Mesenchymal stem cell (in vitro differentiated cells and primary cell): ENCODE data around the gene ITGB2.
"Not testable (repeated sequence)": the region's sequence is repeated elsewhere in the genome, so short reads cannot be mapped to it uniquely, and the experiment has no call there.

Experiments used
- DNase-seq: peaks from one replicate; pipeline ENCODE4 v3.0.0-alpha.2; 2013
- H2AFZ ChIP-seq: one replicate; pipeline ENCODE4 v1.6.1; 2013; ENCODE audit warnings: low read depth, mild to moderate bottlenecking, control low read depth, inconsistent platforms, low read length, moderate library complexity
- H2AK5ac ChIP-seq: 2 replicates; pipeline ENCODE4 v1.6.1; 2013; ENCODE audit warnings: low read length, moderate library complexity, mild to moderate bottlenecking, inconsistent platforms; ENCODE audit not compliant: severe bottlenecking
- H2BK120ac ChIP-seq: one replicate; pipeline ENCODE4 v1.6.1; 2013; ENCODE audit warnings: low read depth, mild to moderate bottlenecking, inconsistent platforms, low read length, moderate library complexity
- H2BK12ac ChIP-seq, 2 experiments: one replicate each; pipeline ENCODE4 v1.6.1; 2013; ENCODE audit warnings: inconsistent platforms in 2 of 2, low read length in 2 of 2, mild to moderate bottlenecking in 2 of 2, moderate library complexity in 2 of 2, control low read depth in 1 of 2
- H2BK15ac ChIP-seq: one replicate; pipeline ENCODE4 v1.6.1; 2013; ENCODE audit warnings: mild to moderate bottlenecking, low read depth, inconsistent platforms; ENCODE audit not compliant: poor library complexity, severe bottlenecking
- H2BK5ac ChIP-seq: 2 replicates; pipeline ENCODE4 v1.6.1; 2013; ENCODE audit warnings: low read depth, mild to moderate bottlenecking, low read length, control low read depth, inconsistent platforms; ENCODE audit not compliant: poor library complexity, severe bottlenecking
- H3K14ac ChIP-seq, 2 experiments: one replicate each; pipeline ENCODE4 v1.6.1; 2013; ENCODE audit warnings: inconsistent platforms in 2 of 2, low read length in 2 of 2, control low read depth in 1 of 2, mild to moderate bottlenecking in 1 of 2, moderate library complexity in 1 of 2
- H3K18ac ChIP-seq, 2 experiments: one replicate each; pipeline ENCODE4 v1.6.1; 2013; ENCODE audit warnings: inconsistent platforms in 2 of 2, low read length in 2 of 2, control low read depth in 1 of 2, low read depth in 1 of 2, mild to moderate bottlenecking in 1 of 2
- H3K23ac ChIP-seq, 2 experiments: one replicate each; pipeline ENCODE4 v1.6.1; 2013; ENCODE audit warnings: inconsistent platforms in 2 of 2, low read length in 2 of 2, mild to moderate bottlenecking in 2 of 2, moderate library complexity in 2 of 2, control low read depth in 1 of 2
- H3K27ac ChIP-seq: 2 replicates; pipeline ENCODE4 v1.5.1; 2013; ENCODE audit warnings: mild to moderate bottlenecking, moderate library complexity, low read length, control low read depth, inconsistent platforms; ENCODE audit not compliant: poor library complexity, severe bottlenecking
- H3K27me3 ChIP-seq, 2 experiments: 2 replicates each; pipeline versions ENCODE4 v1.6.1 to v1.7.0; 2013; ENCODE audit warnings: low read length in 2 of 2, mild to moderate bottlenecking in 2 of 2, moderate library complexity in 2 of 2, control low read depth in 1 of 2, inconsistent platforms in 1 of 2; ENCODE audit not compliant: control insufficient read depth in 1 of 2, insufficient read depth in 1 of 2
- H3K36me3 ChIP-seq, 2 experiments: 2 replicates each; pipeline versions ENCODE4 v1.6.1 to v1.7.0; 2013; ENCODE audit warnings: low read length in 2 of 2, control low read depth in 1 of 2, inconsistent platforms in 1 of 2, low read depth in 1 of 2, mild to moderate bottlenecking in 1 of 2; ENCODE audit not compliant: insufficient read depth in 2 of 2, control insufficient read depth in 1 of 2
- H3K4ac ChIP-seq, 2 experiments: one replicate each; pipeline ENCODE4 v1.6.1; 2013; ENCODE audit warnings: inconsistent platforms in 2 of 2, low read length in 2 of 2, mild to moderate bottlenecking in 2 of 2, moderate library complexity in 2 of 2, control low read depth in 1 of 2, low read depth in 1 of 2
- H3K4me1 ChIP-seq: 2 replicates; pipeline ENCODE4 v1.6.1; 2013; ENCODE audit warnings: low read depth, low read length, control low read depth; ENCODE audit not compliant: control insufficient read depth, insufficient read depth
- H3K4me2 ChIP-seq: 2 replicates; pipeline ENCODE4 v1.6.1; 2013; ENCODE audit warnings: low read length, mild to moderate bottlenecking, inconsistent platforms; ENCODE audit not compliant: poor library complexity, severe bottlenecking
- H3K4me3 ChIP-seq, 2 experiments: 2 replicates each; pipeline versions ENCODE4 v1.5.1 to v1.7.0; 2013; ENCODE audit warnings: low read length in 2 of 2, mild to moderate bottlenecking in 2 of 2, control low read depth in 1 of 2, low read depth in 1 of 2; ENCODE audit not compliant: insufficient read depth in 1 of 2
- H3K79me1 ChIP-seq: replicated peaks from 2 replicates; pipeline ENCODE4 v1.6.1; 2013; ENCODE audit warnings: mild to moderate bottlenecking, control low read depth, low read length, inconsistent platforms; ENCODE audit not compliant: poor library complexity, severe bottlenecking
- H3K9ac ChIP-seq: 2 replicates; pipeline ENCODE4 v1.7.0; 2013; ENCODE audit warnings: mild to moderate bottlenecking, low read length, moderate library complexity
- H3K9me3 ChIP-seq: 2 replicates; pipeline ENCODE4 v1.7.0; 2013; ENCODE audit warnings: mild to moderate bottlenecking, low read length; ENCODE audit not compliant: control insufficient read depth
- H4K8ac ChIP-seq: one replicate; pipeline ENCODE4 v1.6.1; 2013; ENCODE audit warnings: inconsistent platforms, mild to moderate bottlenecking, low read length, moderate library complexity
- H4K91ac ChIP-seq: one replicate; pipeline ENCODE4 v1.6.1; 2013; ENCODE audit warnings: mild to moderate bottlenecking, low read length, inconsistent platforms
- WGBS: methylation state at CpG from one replicate; pipeline ENCODE4 v1.1.7; 2013; ENCODE audit warnings: mixed read lengths; 5-methylcytosine and 5-hydroxymethylcytosine counted together

The ITGB2 gene

GRCh38 chr21:44928500-44929241 lies 8.0 kb upstream of the ITGB2 start:
- Histone ChIP-seq H3K27me3 (peaks cover 29 to 72% of the 10 kb centered on the region in 2 experiments), H3K4me1 (peaks cover 54% of the 10 kb centered on the region), H2BK5ac (peak overlapping the region; percentile 2), H3K4me3 (peak overlapping the region in 1 of 2 experiments; percentile 10), H4K8ac (peak overlapping the region; percentile 32), H3K18ac (peak overlapping the region; percentile 4 to 34), H3K9ac (peak overlapping the region; percentile 27), H4K91ac (peak overlapping the region; percentile 31), H3K27ac (peak overlapping the region; percentile 57)
- H3K4ac ChIP-seq, H2BK15ac ChIP-seq, H2BK12ac ChIP-seq, H2BK120ac ChIP-seq, H3K14ac ChIP-seq, H3K4me2 ChIP-seq, H3K36me3 ChIP-seq, H3K23ac ChIP-seq, H2AFZ ChIP-seq, H3K9me3 ChIP-seq, H3K79me1 ChIP-seq, H2AK5ac ChIP-seq: not testable (repeated sequence)
- 53% methylated on average over 16 of the region's 16 CpGs for WGBS
- DNase-seq: peak; percentile 65

DNA sequence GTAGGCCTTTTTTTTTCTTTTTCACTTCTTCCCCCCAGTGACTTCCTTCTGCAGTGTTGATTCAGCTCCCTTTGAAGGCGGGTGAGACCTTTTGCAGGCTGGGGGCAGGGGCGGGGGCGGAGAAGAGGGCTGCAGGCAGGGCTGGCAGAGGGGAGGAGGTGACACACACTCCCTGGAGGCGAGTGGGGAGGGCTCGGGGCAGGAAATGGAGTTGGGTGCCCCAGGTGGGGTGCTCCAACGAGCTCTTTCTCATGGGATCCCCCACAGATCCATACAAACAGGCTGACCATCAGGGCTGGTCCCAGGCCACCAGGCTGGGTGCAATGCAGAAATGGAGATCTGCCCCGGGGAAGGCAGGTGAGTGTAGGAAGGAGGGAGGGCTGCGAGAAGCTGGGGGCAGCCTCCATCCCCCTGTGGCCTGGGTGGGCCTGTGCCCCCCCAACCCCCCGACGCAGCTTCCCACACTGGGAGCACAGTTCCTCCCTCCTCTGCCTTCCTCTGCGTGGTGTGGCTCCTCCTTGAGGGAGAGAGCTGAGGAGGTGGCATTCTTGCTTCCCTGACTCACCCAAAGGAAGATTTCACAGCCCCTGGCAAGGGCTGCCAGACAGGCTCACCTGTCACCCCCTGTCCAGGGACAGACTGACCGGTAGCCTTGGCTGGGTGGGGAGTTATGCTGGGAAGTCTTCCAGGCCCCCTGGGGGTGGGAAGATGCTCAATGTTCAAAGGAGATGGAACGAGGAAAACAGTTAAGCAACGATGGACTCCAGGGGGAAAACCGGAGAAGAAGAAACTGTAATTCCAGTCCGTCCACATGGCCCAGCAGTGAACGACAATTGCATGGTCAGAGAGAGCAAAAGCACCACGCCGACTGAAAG lies 7.1 kb upstream of the ITGB2 start:
- peaks cover 26 to 72% of the 10 kb centered on the region in 2 experiments for H3K27me3 ChIP-seq
- H3K9ac ChIP-seq: peak overlapping the region; percentile 27
- DNase-seq: peak; percentile 76
- no peak overlapping the region for H3K14ac ChIP-seq
- H3K4me1 ChIP-seq: peaks cover 53% of the 10 kb centered on the region
- H3K18ac ChIP-seq: peak overlapping the region in 1 of 2 experiments; percentile 34
- peak overlapping the region; percentile 50 for H2AK5ac ChIP-seq
- H3K27ac ChIP-seq: peak overlapping the region; percentile 57
- H3K9me3 ChIP-seq: peaks cover 3% of the 10 kb centered on the region
- peak overlapping the region in 1 of 2 experiments; percentile 10 for H3K4me3 ChIP-seq
- H3K4ac ChIP-seq: no peak overlapping the region
- H2BK12ac ChIP-seq: no peak overlapping the region
- H2BK15ac ChIP-seq: peak overlapping the region; percentile 39
- H2AFZ ChIP-seq: no peak overlapping the region
- H3K4me2 ChIP-seq: peak overlapping the region; percentile 23
- no peak overlapping the region for H3K23ac ChIP-seq
- WGBS: 29% methylated on average over 13 of the region's 19 CpGs
- no peaks in the 10 kb centered on the region for H3K36me3 ChIP-seq
- H4K8ac ChIP-seq: peak overlapping the region; percentile 72
- H2BK120ac ChIP-seq: peak overlapping the region; percentile 24
- no peaks in the 10 kb centered on the region for H3K79me1 ChIP-seq
- peak overlapping the region; percentile 30 for H4K91ac ChIP-seq
- H2BK5ac ChIP-seq: peak overlapping the region; percentile 35

DNA sequence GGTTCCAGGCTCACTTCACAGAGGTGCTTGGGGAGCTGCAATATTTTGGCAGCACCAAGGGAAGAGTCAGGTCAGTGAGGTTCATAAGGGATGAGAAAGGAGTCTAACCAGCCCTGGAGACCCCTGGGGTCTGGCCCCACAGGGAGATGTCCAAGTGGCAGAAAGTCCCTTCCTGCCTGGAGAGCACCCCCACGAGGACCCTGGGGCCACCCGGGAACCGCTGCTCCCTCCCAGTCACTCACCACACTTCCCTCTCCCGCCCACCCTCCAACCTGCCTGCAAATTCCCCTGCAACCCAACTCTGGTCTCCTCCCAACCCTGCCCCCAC lies 6.5 kb upstream of the ITGB2 start:
- 7% methylated on average over 4 of the region's 4 CpGs for WGBS

More for the DNA sequence above, 6.5 kb upstream of the ITGB2 start:
- Histone ChIP-seq H2AK5ac (peak overlapping the region; percentile 24), H3K23ac (no peak overlapping the region), H3K18ac (no peak overlapping the region), H3K14ac (no peak overlapping the region), H3K27ac (no peak overlapping the region), H2AFZ (no peak overlapping the region), H3K27me3 (peaks cover 27 to 75% of the 10 kb centered on the region in 2 experiments), H3K9ac (no peak overlapping the region), H2BK12ac (no peak overlapping the region), H2BK15ac (no peak overlapping the region), H3K4ac (no peak overlapping the region), H2BK5ac (no peak overlapping the region), H2BK120ac (no peak overlapping the region), H3K4me2 (peak overlapping the region; percentile 23), H3K4me1 (peaks cover 48% of the 10 kb centered on the region), H3K36me3 (no peaks in the 10 kb centered on the region), H4K91ac (no peak overlapping the region), H3K79me1 (no peaks in the 10 kb centered on the region), H4K8ac (no peak overlapping the region), H3K4me3 (no peak overlapping the region), H3K9me3 (peaks cover 3% of the 10 kb centered on the region)
- DNase-seq: no peak
